Measurements from ENCODE around the gene ZKSCAN2. TPM values are rescaled to one million over a fixed set of nuclear protein-coding genes. Genes with fewer than 3 reads are reported as not detected.

Gene ZKSCAN2
- total and polyA plus RNA-seq, 2 experiments from 2014 or later, result 1.2 to 2.3 TPM

GRCh38 chr16:25189305-25189704 lies 68.3 kb downstream of the ZKSCAN2 start:
- in situ Hi-C loops (cut with MboI), result no loop called here
- Histone ChIP-seq H4K20me1 (ENCODE audit: insufficient read depth) (no peaks in the 10 kb centered on the region), H3K4me3 (no peak overlapping the region), H3K27me3 (replicated peaks; ENCODE audit: insufficient read depth) (no peaks in the 10 kb centered on the region), H3K9ac (no peak overlapping the region), H3K36me3 (ENCODE audit: low read depth) (no peaks in the 10 kb centered on the region), H3F3A (ENCODE audit: insufficient read depth) (no peaks in the 10 kb centered on the region; the same call in 1 of the 2 replicates), H3K27ac (no peak overlapping the region), H3K9me3 (ENCODE audit: low read depth) (no peaks in the 10 kb centered on the region), H2AFZ (no peak overlapping the region), H3K4me2 (ENCODE audit: unreplicated experiment) (no peak overlapping the region), H3K9me2 (ENCODE audit: insufficient read depth) (no peaks in the 10 kb centered on the region), H3K79me2 (ENCODE audit: insufficient read depth) (no peaks in the 10 kb centered on the region), H3K4me1 (ENCODE audit: insufficient read depth) (no peaks in the 10 kb centered on the region)
- WGBS, 2 experiments (ENCODE audit: low coverage in 1 of 2, low lambda C conversion rate in 2 of 2, missing lambda C conversion rate in 2 of 2), result 90 to 93% methylated on average over 6 of the region's 6 CpGs
- no peak for TF ChIP-seq EZH2 (IDR thresholded peaks at IDR 0.05; ENCODE audit: insufficient read depth, poor library complexity, severe bottlenecking)
- no peak for TF ChIP-seq EZH2phosphoT487 (IDR thresholded peaks at IDR 0.05; ENCODE audit: insufficient read depth, low read depth)
- no peak for DNase-seq

- Histone ChIP-seq H3K27me3 (replicated peaks; ENCODE audit: insufficient read depth) (no peaks in the 10 kb centered on the region), H3K9me3 (ENCODE audit: low read depth) (no peaks in the 10 kb centered on the region), H3K79me2 (ENCODE audit: insufficient read depth) (no peaks in the 10 kb centered on the region), H3F3A (ENCODE audit: insufficient read depth) (no peaks in the 10 kb centered on the region; the same call in 1 of the 2 replicates), H2AFZ (no peak overlapping the region), H3K9ac (no peak overlapping the region), H3K4me1 (ENCODE audit: insufficient read depth) (no peaks in the 10 kb centered on the region), H3K36me3 (ENCODE audit: low read depth) (no peaks in the 10 kb centered on the region), H3K4me3 (no peak overlapping the region), H3K27ac (no peak overlapping the region), H3K4me2 (ENCODE audit: unreplicated experiment) (no peak overlapping the region), H4K20me1 (ENCODE audit: insufficient read depth) (no peaks in the 10 kb centered on the region), H3K9me2 (ENCODE audit: insufficient read depth) (no peaks in the 10 kb centered on the region)
- in situ Hi-C loops (cut with MboI), result no loop called here
- TF ChIP-seq EZH2phosphoT487 (IDR thresholded peaks at IDR 0.05; ENCODE audit: insufficient read depth, low read depth) (no peak), EZH2 (IDR thresholded peaks at IDR 0.05; ENCODE audit: insufficient read depth, poor library complexity, severe bottlenecking) (no peak)
- DNase-seq, result no peak
- WGBS, 2 experiments (ENCODE audit: low coverage in 1 of 2, low lambda C conversion rate in 2 of 2, missing lambda C conversion rate in 2 of 2), result 91 to 96% methylated on average over 3 of the region's 3 CpGs
Measured at GRCh38 chr16:25187491-25187795, 70.2 kb downstream of the ZKSCAN2 start.

Other genes with a start within 250 kb of the ZKSCAN2 start
- gene ARHGAP17, start 242.5 kb downstream of the ZKSCAN2 start, total RNA-seq (2014; rRNA removed; shearing (Covaris generic)), result 11.6 and 47.7 TPM in 2 replicates
- 45.8 and 53.3 TPM in 2 replicates for gene ARHGAP17, start 242.5 kb downstream of the ZKSCAN2 start, polyA plus RNA-seq (2016; fragmentation: Nextera tagmentation; extraction: Ambion mirVana)
- gene LCMT1, start 146.1 kb downstream of the ZKSCAN2 start, total RNA-seq (2014; rRNA removed; shearing (Covaris generic)), result 30.3 and 47.6 TPM in 2 replicates
- 50.5 and 54.3 TPM in 2 replicates for gene LCMT1, start 146.1 kb downstream of the ZKSCAN2 start, polyA plus RNA-seq (2016; fragmentation: Nextera tagmentation; extraction: Ambion mirVana)
- gene AQP8, start 40.9 kb downstream of the ZKSCAN2 start, total RNA-seq (2014; rRNA removed; shearing (Covaris generic)), result not detected in 2 replicates
- gene AQP8, start 40.9 kb downstream of the ZKSCAN2 start, polyA plus RNA-seq (2016; fragmentation: Nextera tagmentation; extraction: Ambion mirVana), result not detected in 2 replicates

All from GM23248 (cell line).